Measurements from ENCODE around the gene SAMD5.
"Not testable (repeated sequence)": the region's sequence is repeated elsewhere in the genome, so short reads cannot be mapped to it uniquely, and the experiment has no call there.

Gene SAMD5

GRCh38 chr6:147528511-147529145, 20.1 kb downstream of the SAMD5 start:
- no peak for DNase-seq

- no peak for DNase-seq
Measured at GRCh38 chr6:147530132-147531060, 21.9 kb downstream of the SAMD5 start.

GRCh38 chr6:147531321-147531720, 22.8 kb downstream of the SAMD5 start:
- no peak for DNase-seq

- DNase-seq, result no peak
Measured at GRCh38 chr6:147534116-147534860, 25.8 kb downstream of the SAMD5 start.

- DNase-seq, result no peak
Measured at GRCh38 chr6:147538821-147539220, 30.3 kb downstream of the SAMD5 start.

- no peak for DNase-seq
Measured at GRCh38 chr6:147540075-147540474, 31.6 kb downstream of the SAMD5 start.

- not testable (repeated sequence) for DNase-seq
Measured at GRCh38 chr6:147542436-147542835, 33.9 kb downstream of the SAMD5 start.

GRCh38 chr6:147544420-147544819, 35.9 kb downstream of the SAMD5 start:
- DNase-seq, result no peak

GRCh38 chr6:147546501-147547368, 38.2 kb downstream of the SAMD5 start:
- no peak for DNase-seq

- no peak for DNase-seq
Measured at GRCh38 chr6:147547369-147547902, 38.9 kb downstream of the SAMD5 start.

- no peak for DNase-seq
Measured at GRCh38 chr6:147548921-147549475, 40.5 kb downstream of the SAMD5 start.

GRCh38 chr6:147549531-147549930, 41.0 kb downstream of the SAMD5 start:
- no peak for DNase-seq

GRCh38 chr6:147551976-147552375, 43.5 kb downstream of the SAMD5 start:
- DNase-seq, result no peak

- DNase-seq, result no peak
Measured at GRCh38 chr6:147553099-147553498, 44.6 kb downstream of the SAMD5 start.

- no peak for DNase-seq
Measured at GRCh38 chr6:147554281-147554680, 45.8 kb downstream of the SAMD5 start.

- DNase-seq, result no peak
Measured at GRCh38 chr6:147559006-147559405, 50.5 kb downstream of the SAMD5 start.

- no peak for DNase-seq
Measured at GRCh38 chr6:147560670-147561069, 52.2 kb downstream of the SAMD5 start.

GRCh38 chr6:147561726-147562125, 53.2 kb downstream of the SAMD5 start:
- no peak for DNase-seq

- DNase-seq, result no peak
Measured at GRCh38 chr6:147563472-147563871, 55.0 kb downstream of the SAMD5 start.

- DNase-seq, result no peak
Measured at GRCh38 chr6:147564556-147564955, 56.1 kb downstream of the SAMD5 start.

- no peak for DNase-seq
Measured at GRCh38 chr6:147566244-147566898, 57.9 kb downstream of the SAMD5 start.
